CD4-positive, alpha-beta memory T cell (primary cell): Measurements from ENCODE around the gene PDGFRB. TPM values are rescaled to one million over a fixed set of nuclear protein-coding genes. Genes with fewer than 3 reads are reported as not detected.

ENCODE experiments used
- CTCF ChIA-PET: fragments of 350-600 bp; sonication (Branson Sonifier 250); formaldehyde crosslinking; loops from one replicate; lab custom pipeline; 2021; ENCODE audit warnings: inconsistent platforms; ENCODE audit not compliant: partially characterized antibody; lab: Charles Lee
- POLR2A ChIA-PET: fragments of 350-600 bp; sonication (Branson Sonifier 250); formaldehyde crosslinking; loops from one replicate; lab custom pipeline; 2021; ENCODE audit not compliant: partially characterized antibody; lab: Charles Lee
- DNase-seq, 5 donors: peaks; one replicate each; pipeline versions ENCODE4 v3.0.0 to v3.0.0-alpha.2; 2020 to 2022; ENCODE audit warnings: mixed read lengths in 1 of 5
- H3K27ac ChIP-seq: one replicate; pipeline ENCODE4 v1.7.0; 2013; ENCODE audit warnings: low read depth, low read length
- H3K27me3 ChIP-seq: 2 replicates; pipeline ENCODE4 v1.7.0; 2013; ENCODE audit warnings: mild to moderate bottlenecking, low read length, moderate library complexity; ENCODE audit not compliant: insufficient read depth
- H3K36me3 ChIP-seq: 2 replicates; pipeline ENCODE4 v1.7.0; 2013; ENCODE audit warnings: mild to moderate bottlenecking, low read length, moderate library complexity; ENCODE audit not compliant: insufficient read depth
- H3K4me1 ChIP-seq: 2 replicates; pipeline ENCODE4 v1.7.0; 2013; ENCODE audit warnings: mild to moderate bottlenecking, low read length, moderate library complexity; ENCODE audit not compliant: insufficient read depth
- H3K4me3 ChIP-seq, 2 donors: one replicate each; pipeline ENCODE4 v1.7.0; 2013; ENCODE audit warnings: low read length in 2 of 2, mild to moderate bottlenecking in 1 of 2
- H3K9me3 ChIP-seq, 2 donors: one replicate each; pipeline ENCODE4 v1.7.0; 2013; ENCODE audit warnings: low read length in 2 of 2, control low read depth in 1 of 2; ENCODE audit not compliant: control insufficient read depth in 1 of 2
- H3K27ac Mint-ChIP-seq, 7 donors: one replicate each; pipeline ENCODE4 v1.8.0; 2020 to 2021; ENCODE audit warnings: mixed read lengths in 7 of 7, mild to moderate bottlenecking in 6 of 7, inconsistent platforms in 3 of 7, moderate library complexity in 3 of 7
- H3K27me3 Mint-ChIP-seq, 2 donors: one replicate each; pipeline ENCODE4 v1.8.0; 2020 to 2021; ENCODE audit warnings: mixed read lengths in 2 of 2
- H3K36me3 Mint-ChIP-seq, 2 donors: one replicate each; pipeline ENCODE4 v1.8.0; 2020 to 2021; ENCODE audit warnings: mixed read lengths in 2 of 2, inconsistent platforms in 1 of 2, mild to moderate bottlenecking in 1 of 2
- H3K4me1 Mint-ChIP-seq, 4 donors: one replicate each; pipeline ENCODE4 v1.8.0; 2020 to 2021; ENCODE audit warnings: mixed read lengths in 4 of 4, mild to moderate bottlenecking in 1 of 4
- H3K4me3 Mint-ChIP-seq, 8 donors: one replicate each; pipeline ENCODE4 v1.8.0; 2020 to 2021; ENCODE audit warnings: mixed read lengths in 8 of 8, mild to moderate bottlenecking in 7 of 8, moderate library complexity in 6 of 8, inconsistent platforms in 3 of 8
- H3K9me3 Mint-ChIP-seq, 8 donors: one replicate each; pipeline ENCODE4 v1.8.0; 2020 to 2021; ENCODE audit warnings: mixed read lengths in 8 of 8, mild to moderate bottlenecking in 5 of 8, inconsistent platforms in 3 of 8, moderate library complexity in 1 of 8
- intact Hi-C: fragments of 100-400 bp; cut with micrococcal nuclease; formaldehyde crosslinking; loops from one replicate; pipeline ENCODE4 v1.15.1; 2023
- polyA plus RNA-seq, 2 donors: library from polyadenylated mRNA; unstranded; fragments of 300-500 nt; fragmentation: Illumina TruSeq; gene quantifications; one replicate each; pipeline ENCODE4 v1.2.3, GENCODE V29; 2021
- total RNA-seq, 2 experiments: library from RNA; stranded (reverse); gene quantifications; one replicate each; pipeline ENCODE4 v1.2.3, GENCODE V29; 2021

PDGFRB gene
- total and polyA plus RNA-seq, 4 experiments from 2014 or later, result not detected

DNA sequence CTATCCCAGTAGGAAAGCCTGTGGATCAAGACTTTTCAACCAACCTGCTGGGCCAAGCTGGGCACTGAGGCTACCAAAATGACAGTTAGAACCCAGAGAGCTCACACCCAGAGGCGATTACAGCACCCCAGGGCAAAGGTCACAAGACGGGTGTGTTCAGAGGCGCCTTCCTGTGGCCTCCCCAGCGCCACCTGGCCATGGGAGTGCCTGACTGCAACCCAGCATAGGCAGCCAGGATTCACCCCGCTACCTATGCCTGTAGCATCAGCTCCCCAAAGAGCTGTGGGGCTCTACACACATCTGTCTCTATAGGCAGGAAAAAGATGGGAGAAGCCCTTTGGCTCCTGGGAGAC is 33.5 kb downstream of the PDGFRB start:
- H3K4me3 ChIP-seq, result no peak overlapping the region
- H3K27ac Mint-ChIP-seq, result no peak overlapping the region
- peaks cover 0 to under 1% of the 10 kb centered on the region in 2 donors for H3K27me3 Mint-ChIP-seq
- CTCF ChIA-PET, result interaction anchor here (0.8 kb wide), 1 partner anchor 41 kb away, joined by 3 read pairs; no protein-coding TSS in a partner anchor
- DNase-seq, result no peak
- intact Hi-C loops, result no loop called here
- no peak overlapping the region for H3K27ac ChIP-seq
- no peaks in the 10 kb centered on the region for H3K9me3 ChIP-seq
- H3K36me3 ChIP-seq, result no peaks in the 10 kb centered on the region
- no peaks in the 10 kb centered on the region for H3K4me1 ChIP-seq
- POLR2A ChIA-PET, result no interaction called here
- H3K27me3 ChIP-seq, result no peaks in the 10 kb centered on the region
- H3K9me3 Mint-ChIP-seq, result no peaks in the 10 kb centered on the region
- no peaks in the 10 kb centered on the region for H3K36me3 Mint-ChIP-seq
- no peaks in the 10 kb centered on the region for H3K4me1 Mint-ChIP-seq
- H3K4me3 Mint-ChIP-seq, result no peak overlapping the region

DNA sequence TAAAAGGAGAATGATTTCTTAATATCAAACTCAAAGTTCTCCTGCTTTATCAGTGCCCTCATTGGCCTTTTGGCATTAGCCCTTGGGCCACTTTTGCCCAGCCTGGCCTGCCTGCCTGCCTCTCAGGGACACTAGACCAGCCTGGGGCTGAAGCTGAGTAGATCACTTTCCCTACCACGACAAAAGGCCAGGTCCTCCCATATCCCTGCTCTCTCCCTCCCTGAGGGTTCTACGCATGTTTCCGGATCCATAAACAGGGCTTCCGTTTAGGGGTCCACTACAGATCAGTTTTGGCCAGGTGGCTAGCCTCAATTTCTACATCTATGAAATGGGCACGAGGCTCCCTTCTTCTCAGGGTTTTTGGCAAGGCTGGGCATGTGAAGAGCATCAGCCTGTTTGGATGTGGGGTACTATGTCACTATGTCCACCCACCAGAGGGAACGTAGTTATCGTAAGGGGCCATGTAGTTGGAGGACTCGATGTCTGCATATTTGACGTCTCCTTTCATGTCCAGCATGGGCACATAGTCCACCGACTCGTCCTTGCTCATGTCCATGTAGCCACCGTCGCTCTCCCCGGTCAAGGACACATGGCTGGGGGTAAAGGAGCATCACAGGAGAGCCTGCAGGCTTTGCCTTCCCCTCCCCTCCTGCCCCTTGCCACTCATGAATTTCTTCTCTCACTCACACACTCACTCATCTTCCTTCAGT is 34.0 kb downstream of the PDGFRB start:
- Histone ChIP-seq H3K36me3 (no peaks in the 10 kb centered on the region), H3K27me3 (no peaks in the 10 kb centered on the region), H3K27ac (no peak overlapping the region), H3K4me1 (no peaks in the 10 kb centered on the region), H3K9me3 (no peaks in the 10 kb centered on the region), H3K4me3 (no peak overlapping the region)
- POLR2A ChIA-PET, result no interaction called here
- no peaks in the 10 kb centered on the region for H3K9me3 Mint-ChIP-seq
- CTCF ChIA-PET, result no interaction called here
- H3K36me3 Mint-ChIP-seq, result no peaks in the 10 kb centered on the region
- H3K27ac Mint-ChIP-seq, result peak overlapping the region in 1 of 7 donors; percentile 80
- no peaks in the 10 kb centered on the region for H3K27me3 Mint-ChIP-seq
- no peak for DNase-seq
- H3K4me3 Mint-ChIP-seq, result no peak overlapping the region
- intact Hi-C loops, result no loop called here
- no peaks in the 10 kb centered on the region for H3K4me1 Mint-ChIP-seq

DNA sequence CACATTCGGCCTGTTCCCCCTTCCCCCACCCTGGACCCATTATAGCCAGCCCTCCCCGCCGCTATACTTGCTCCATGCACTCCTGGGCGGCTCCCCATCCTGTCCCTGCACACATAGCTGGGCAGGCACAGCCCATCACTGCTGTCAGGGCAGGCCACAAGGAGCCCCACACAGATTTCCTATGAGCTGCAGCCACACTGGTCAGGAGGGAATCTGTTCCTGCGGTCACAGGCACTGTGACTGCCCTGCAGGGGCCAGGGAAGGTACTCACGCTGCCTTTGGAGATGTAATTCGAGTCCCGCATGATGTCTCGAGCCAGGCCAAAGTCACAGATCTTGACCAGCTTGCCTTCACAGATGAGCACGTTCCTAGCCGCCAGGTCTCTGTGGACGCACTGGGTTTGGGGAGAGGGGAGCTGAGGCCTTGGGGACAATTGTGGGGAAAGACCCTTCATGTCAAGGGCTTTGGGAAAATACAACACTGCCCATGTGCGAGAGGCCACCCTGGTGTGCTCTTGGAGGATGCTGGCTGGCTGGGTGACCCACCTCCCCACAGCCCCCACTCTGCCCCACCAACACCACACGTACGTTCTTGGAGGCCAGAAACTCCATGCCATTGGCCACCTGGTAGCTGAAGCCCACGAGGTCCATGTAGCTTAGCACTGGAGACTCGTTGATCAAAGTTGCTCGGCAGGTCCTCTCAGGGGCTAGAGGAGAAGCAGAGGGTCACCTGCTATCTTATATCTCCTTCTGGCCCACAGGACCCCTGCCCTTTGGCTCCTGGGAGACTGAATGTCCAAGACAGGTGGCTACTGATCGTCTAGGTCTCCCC is 34.8 kb downstream of the PDGFRB start:
- H3K27me3 Mint-ChIP-seq, result no peaks in the 10 kb centered on the region
- H3K36me3 ChIP-seq, result no peaks in the 10 kb centered on the region
- H3K27ac Mint-ChIP-seq, result no peak overlapping the region
- H3K4me3 Mint-ChIP-seq, result no peak overlapping the region
- no peak overlapping the region for H3K4me3 ChIP-seq
- no peaks in the 10 kb centered on the region for H3K9me3 Mint-ChIP-seq
- no peaks in the 10 kb centered on the region for H3K27me3 ChIP-seq
- no peak overlapping the region for H3K27ac ChIP-seq
- H3K4me1 ChIP-seq, result no peaks in the 10 kb centered on the region
- intact Hi-C loops, result no loop called here
- H3K4me1 Mint-ChIP-seq, result no peaks in the 10 kb centered on the region
- no peak for DNase-seq
- no peaks in the 10 kb centered on the region for H3K36me3 Mint-ChIP-seq
- ChIA-PET CTCF (no interaction called here), POLR2A (no interaction called here)
- H3K9me3 ChIP-seq, result no peaks in the 10 kb centered on the region

DNA sequence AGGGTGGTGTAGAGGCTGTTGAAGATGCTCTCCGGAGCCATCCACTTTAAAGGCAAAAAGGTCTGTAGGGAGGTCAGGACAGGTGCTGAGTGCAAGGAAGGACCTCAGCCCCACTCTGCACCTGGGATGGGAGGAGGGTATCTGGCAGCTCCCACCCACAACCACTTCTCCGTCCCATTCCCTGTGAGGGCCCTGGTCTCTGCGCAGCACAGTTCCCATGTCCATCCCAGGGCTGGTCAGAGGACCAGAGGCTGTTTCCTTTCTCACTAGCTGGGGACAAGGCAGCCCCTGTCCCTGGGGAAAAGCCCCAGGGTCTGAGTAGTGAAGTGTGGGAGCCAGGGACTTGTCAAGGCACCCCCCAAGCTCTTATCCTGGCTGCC is 35.6 kb downstream of the PDGFRB start:
- no peak overlapping the region for H3K4me3 Mint-ChIP-seq
- H3K4me1 ChIP-seq, result no peaks in the 10 kb centered on the region
- H3K27me3 Mint-ChIP-seq, result no peaks in the 10 kb centered on the region
- no peak overlapping the region for H3K27ac ChIP-seq
- no peaks in the 10 kb centered on the region for H3K27me3 ChIP-seq
- no peak overlapping the region for H3K4me3 ChIP-seq
- no peaks in the 10 kb centered on the region for H3K9me3 ChIP-seq
- no peaks in the 10 kb centered on the region for H3K4me1 Mint-ChIP-seq
- H3K36me3 ChIP-seq, result no peaks in the 10 kb centered on the region
- intact Hi-C loops, result no loop called here
- no peaks in the 10 kb centered on the region for H3K36me3 Mint-ChIP-seq
- ChIA-PET CTCF (no interaction called here), POLR2A (no interaction called here)
- no peak overlapping the region for H3K27ac Mint-ChIP-seq
- DNase-seq, result no peak
- H3K9me3 Mint-ChIP-seq, result no peaks in the 10 kb centered on the region

DNA sequence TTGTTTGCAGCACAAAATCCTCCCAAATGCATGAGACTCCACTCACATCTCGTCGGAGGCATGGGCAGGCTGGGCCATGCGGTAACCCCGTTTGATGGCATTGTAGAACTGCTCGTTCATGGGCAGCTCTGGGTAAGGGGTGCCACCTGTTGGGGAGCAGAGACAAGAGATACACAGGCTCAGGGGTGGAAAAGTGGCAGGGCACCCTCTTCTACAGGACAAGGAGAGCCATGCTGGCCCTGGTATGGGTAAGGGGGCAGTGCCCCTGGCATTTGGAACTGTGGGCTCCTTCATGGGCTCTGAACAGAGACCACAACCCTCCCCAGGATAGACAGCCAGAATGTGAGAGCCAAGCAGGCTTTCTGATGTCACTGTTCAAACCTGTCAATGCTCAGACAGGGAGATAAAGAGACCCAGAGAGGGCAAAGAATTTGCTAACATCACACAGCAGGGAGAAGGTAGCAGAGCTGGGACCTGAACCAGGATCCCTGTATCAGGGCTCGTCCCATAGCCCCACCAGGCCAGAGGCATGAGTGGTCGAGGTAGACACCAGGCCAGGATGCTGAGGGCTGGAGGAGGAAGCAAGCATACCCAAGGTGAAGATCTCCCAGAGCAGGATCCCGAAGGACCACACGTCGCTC is 36.1 kb downstream of the PDGFRB start:
- H3K27ac Mint-ChIP-seq, result no peak overlapping the region
- Histone ChIP-seq H3K4me3 (no peak overlapping the region), H3K9me3 (no peaks in the 10 kb centered on the region), H3K4me1 (no peaks in the 10 kb centered on the region), H3K27ac (no peak overlapping the region), H3K36me3 (no peaks in the 10 kb centered on the region), H3K27me3 (no peaks in the 10 kb centered on the region)
- no peak overlapping the region for H3K4me3 Mint-ChIP-seq
- no peaks in the 10 kb centered on the region for H3K4me1 Mint-ChIP-seq
- CTCF ChIA-PET, result interaction anchor here (0.9 kb wide), 1 partner anchor 8 kb away, joined by 3 read pairs; no protein-coding TSS in a partner anchor
- POLR2A ChIA-PET, result no interaction called here
- no peak for DNase-seq
- H3K9me3 Mint-ChIP-seq, result no peaks in the 10 kb centered on the region
- H3K27me3 Mint-ChIP-seq, result no peaks in the 10 kb centered on the region
- intact Hi-C loops, result no loop called here
- H3K36me3 Mint-ChIP-seq, result no peaks in the 10 kb centered on the region

DNA sequence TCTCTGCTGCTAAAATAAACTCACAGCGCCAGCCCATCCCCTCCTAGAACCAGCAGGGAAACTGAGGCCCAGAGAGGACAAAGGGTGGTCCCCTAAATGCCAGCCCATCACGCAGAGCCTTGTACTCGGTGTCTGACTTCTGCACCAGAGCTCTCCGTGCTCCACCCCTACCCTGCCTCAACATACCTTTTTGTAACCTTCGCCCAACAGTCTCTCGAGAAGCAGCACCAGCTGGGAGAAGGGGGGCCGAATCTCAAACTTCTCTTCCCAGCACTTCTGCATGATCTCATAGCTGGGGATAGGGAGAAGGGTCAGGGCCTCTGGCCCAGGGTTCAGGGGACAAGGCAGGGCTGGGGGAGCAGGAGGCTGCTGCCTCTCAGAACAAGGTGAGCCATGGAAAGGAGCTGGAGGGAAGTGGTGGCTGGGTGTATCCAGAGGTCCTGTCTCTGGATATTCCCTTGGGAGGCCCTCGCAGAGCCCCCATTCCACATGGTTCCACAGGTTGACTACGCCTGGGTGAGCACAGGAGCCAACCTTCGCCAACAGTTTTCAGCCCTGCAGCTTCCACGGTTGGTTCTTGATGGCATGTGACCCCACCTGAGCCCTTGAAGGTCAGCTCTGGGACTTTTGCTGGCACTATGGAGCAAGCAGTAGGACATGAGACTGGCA is 37.0 kb downstream of the PDGFRB start:
- no peaks in the 10 kb centered on the region for H3K27me3 ChIP-seq
- POLR2A ChIA-PET, result no interaction called here
- Mint-ChIP-seq H3K27me3 (no peaks in the 10 kb centered on the region), H3K36me3 (no peaks in the 10 kb centered on the region), H3K27ac (no peak overlapping the region), H3K4me3 (no peak overlapping the region), H3K4me1 (no peaks in the 10 kb centered on the region), H3K9me3 (no peaks in the 10 kb centered on the region)
- no peaks in the 10 kb centered on the region for H3K36me3 ChIP-seq
- no peaks in the 10 kb centered on the region for H3K9me3 ChIP-seq
- CTCF ChIA-PET, result interaction anchor here (0.9 to 1.2 kb wide), 2 partner anchors 9 to 12 kb away, joined by 3 to 4 read pairs; no protein-coding TSS in a partner anchor
- H3K4me3 ChIP-seq, result no peak overlapping the region
- intact Hi-C loops, result no loop called here
- H3K4me1 ChIP-seq, result no peaks in the 10 kb centered on the region
- DNase-seq, result no peak
- no peak overlapping the region for H3K27ac ChIP-seq
